Mammary epithelial cell (primary cell): ENCODE measurements around the gene MSH6.

Experiments
- EZH2 ChIP-seq: IDR thresholded peaks from 2 replicates; pipeline ENCODE4 v1.6.1; 2012; ENCODE audit warnings: low read length, inconsistent platforms, borderline replicate concordance
- TF ChIP-seq, protein P1 (sequence below), 2 donors: IDR thresholded peaks in 1 of 2; conservative IDR thresholded peaks in 1 of 2; 2 replicates each; pipeline ENCODE4 v1.5.1; 2011 to 2012; ENCODE audit warnings: inconsistent platforms in 2 of 2, low read length in 2 of 2, mild to moderate bottlenecking in 2 of 2, control low read depth in 1 of 2, low read depth in 1 of 2; ENCODE audit not compliant: insufficient read depth in 1 of 2; ENCODE audit errors: extremely low read depth in 1 of 2

- TF ChIP-seq, protein P1, sequence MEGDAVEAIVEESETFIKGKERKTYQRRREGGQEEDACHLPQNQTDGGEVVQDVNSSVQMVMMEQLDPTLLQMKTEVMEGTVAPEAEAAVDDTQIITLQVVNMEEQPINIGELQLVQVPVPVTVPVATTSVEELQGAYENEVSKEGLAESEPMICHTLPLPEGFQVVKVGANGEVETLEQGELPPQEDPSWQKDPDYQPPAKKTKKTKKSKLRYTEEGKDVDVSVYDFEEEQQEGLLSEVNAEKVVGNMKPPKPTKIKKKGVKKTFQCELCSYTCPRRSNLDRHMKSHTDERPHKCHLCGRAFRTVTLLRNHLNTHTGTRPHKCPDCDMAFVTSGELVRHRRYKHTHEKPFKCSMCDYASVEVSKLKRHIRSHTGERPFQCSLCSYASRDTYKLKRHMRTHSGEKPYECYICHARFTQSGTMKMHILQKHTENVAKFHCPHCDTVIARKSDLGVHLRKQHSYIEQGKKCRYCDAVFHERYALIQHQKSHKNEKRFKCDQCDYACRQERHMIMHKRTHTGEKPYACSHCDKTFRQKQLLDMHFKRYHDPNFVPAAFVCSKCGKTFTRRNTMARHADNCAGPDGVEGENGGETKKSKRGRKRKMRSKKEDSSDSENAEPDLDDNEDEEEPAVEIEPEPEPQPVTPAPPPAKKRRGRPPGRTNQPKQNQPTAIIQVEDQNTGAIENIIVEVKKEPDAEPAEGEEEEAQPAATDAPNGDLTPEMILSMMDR (conservative IDR thresholded peaks at IDR 0.05 in 1 of 2, IDR thresholded peaks at IDR 0.05 in 1 of 2; ENCODE audit: extremely low read depth in 1 of 2, insufficient read depth in 1 of 2, low read depth in 1 of 2, low read length in 2 of 2), result no peak
- TF ChIP-seq EZH2, result no peak
Observed at GRCh38 chr2:47741637-47742036, 41.3 kb upstream of the MSH6 start.
